ENCODE results near the gene MPL.

MPL gene

GRCh38 chr1:43346636-43347035 lies 9.0 kb downstream of the MPL start:
- Histone ChIP-seq H3K27me3 (no peaks in the 10 kb centered on the region), H3K4me1 (no peaks in the 10 kb centered on the region), H3K9me3 (no peaks in the 10 kb centered on the region), H3K36me3 (no peaks in the 10 kb centered on the region), H3K4me3 (ENCODE audit: low read depth, low read length) (no peak overlapping the region)
- TF ChIP-seq, protein P1, sequence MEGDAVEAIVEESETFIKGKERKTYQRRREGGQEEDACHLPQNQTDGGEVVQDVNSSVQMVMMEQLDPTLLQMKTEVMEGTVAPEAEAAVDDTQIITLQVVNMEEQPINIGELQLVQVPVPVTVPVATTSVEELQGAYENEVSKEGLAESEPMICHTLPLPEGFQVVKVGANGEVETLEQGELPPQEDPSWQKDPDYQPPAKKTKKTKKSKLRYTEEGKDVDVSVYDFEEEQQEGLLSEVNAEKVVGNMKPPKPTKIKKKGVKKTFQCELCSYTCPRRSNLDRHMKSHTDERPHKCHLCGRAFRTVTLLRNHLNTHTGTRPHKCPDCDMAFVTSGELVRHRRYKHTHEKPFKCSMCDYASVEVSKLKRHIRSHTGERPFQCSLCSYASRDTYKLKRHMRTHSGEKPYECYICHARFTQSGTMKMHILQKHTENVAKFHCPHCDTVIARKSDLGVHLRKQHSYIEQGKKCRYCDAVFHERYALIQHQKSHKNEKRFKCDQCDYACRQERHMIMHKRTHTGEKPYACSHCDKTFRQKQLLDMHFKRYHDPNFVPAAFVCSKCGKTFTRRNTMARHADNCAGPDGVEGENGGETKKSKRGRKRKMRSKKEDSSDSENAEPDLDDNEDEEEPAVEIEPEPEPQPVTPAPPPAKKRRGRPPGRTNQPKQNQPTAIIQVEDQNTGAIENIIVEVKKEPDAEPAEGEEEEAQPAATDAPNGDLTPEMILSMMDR (IDR thresholded peaks at IDR 0.05; ENCODE audit: low read depth, low read length), result no peak
- no peak for DNase-seq

GRCh38 chr1:43348343-43348808 lies 10.8 kb downstream of the MPL start:
- DNase-seq, result no peak
- H3K4me3 ChIP-seq (ENCODE audit: low read depth, low read length), result peak overlapping the region; percentile 60
- H3K27me3 ChIP-seq, result no peaks in the 10 kb centered on the region
- TF ChIP-seq, protein P1 (IDR thresholded peaks at IDR 0.05; ENCODE audit: low read depth, low read length), result no peak
- H3K4me1 ChIP-seq, result no peaks in the 10 kb centered on the region
- H3K36me3 ChIP-seq, result no peaks in the 10 kb centered on the region
- H3K9me3 ChIP-seq, result no peaks in the 10 kb centered on the region

GRCh38 chr1:43348809-43349593 lies 11.4 kb downstream of the MPL start:
- H3K36me3 ChIP-seq, result no peaks in the 10 kb centered on the region
- TF ChIP-seq, protein P1 (IDR thresholded peaks at IDR 0.05; ENCODE audit: low read depth, low read length), result no peak
- H3K9me3 ChIP-seq, result no peaks in the 10 kb centered on the region
- H3K4me1 ChIP-seq, result no peaks in the 10 kb centered on the region
- peak; percentile 84 for DNase-seq
- H3K27me3 ChIP-seq, result no peaks in the 10 kb centered on the region
- H3K4me3 ChIP-seq (ENCODE audit: low read depth, low read length), result peak overlapping the region; percentile 60

- TF ChIP-seq, protein P1 (IDR thresholded peaks at IDR 0.05; ENCODE audit: low read depth, low read length), result no peak
- no peak for DNase-seq
- H3K27me3 ChIP-seq, result no peaks in the 10 kb centered on the region
- no peaks in the 10 kb centered on the region for H3K4me1 ChIP-seq
- H3K36me3 ChIP-seq, result no peaks in the 10 kb centered on the region
- H3K4me3 ChIP-seq (ENCODE audit: low read depth, low read length), result peak overlapping the region; percentile 52
- no peaks in the 10 kb centered on the region for H3K9me3 ChIP-seq
Observed at GRCh38 chr1:43349594-43350306, 12.1 kb downstream of the MPL start.

DNA sequence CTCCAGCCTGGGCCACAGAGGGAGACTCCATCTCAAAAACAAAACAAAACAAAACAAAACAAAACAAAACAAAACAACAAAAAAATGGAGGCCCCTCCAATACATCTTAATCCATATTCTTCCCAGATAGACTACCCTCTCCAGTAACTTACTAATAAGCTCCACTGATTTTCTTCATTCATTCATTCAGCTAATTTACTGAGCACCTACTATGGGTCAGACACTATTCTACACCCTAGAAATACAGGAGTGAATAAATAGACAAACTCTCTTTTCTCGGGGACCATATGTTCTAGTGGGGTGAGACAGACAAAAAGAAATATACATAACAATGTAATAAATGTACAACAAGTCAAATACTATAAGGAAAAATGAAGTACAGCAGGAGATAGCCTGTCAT lies 13.4 kb downstream of the MPL start:
- Histone ChIP-seq H3K27me3 (no peaks in the 10 kb centered on the region), H3K36me3 (no peaks in the 10 kb centered on the region), H3K4me1 (no peaks in the 10 kb centered on the region), H3K9me3 (no peaks in the 10 kb centered on the region), H3K4me3 (ENCODE audit: low read depth, low read length) (no peak overlapping the region)
- TF ChIP-seq, protein P1 (IDR thresholded peaks at IDR 0.05; ENCODE audit: low read depth, low read length), result no peak
- DNase-seq, result no peak

All from BE2C (cell line).